ENCODE data around the gene ADGRV1.
"Not testable (repeated sequence)": the region's sequence is repeated elsewhere in the genome, so short reads cannot be mapped to it uniquely, and the experiment has no call there.

The ADGRV1 gene

DNA sequence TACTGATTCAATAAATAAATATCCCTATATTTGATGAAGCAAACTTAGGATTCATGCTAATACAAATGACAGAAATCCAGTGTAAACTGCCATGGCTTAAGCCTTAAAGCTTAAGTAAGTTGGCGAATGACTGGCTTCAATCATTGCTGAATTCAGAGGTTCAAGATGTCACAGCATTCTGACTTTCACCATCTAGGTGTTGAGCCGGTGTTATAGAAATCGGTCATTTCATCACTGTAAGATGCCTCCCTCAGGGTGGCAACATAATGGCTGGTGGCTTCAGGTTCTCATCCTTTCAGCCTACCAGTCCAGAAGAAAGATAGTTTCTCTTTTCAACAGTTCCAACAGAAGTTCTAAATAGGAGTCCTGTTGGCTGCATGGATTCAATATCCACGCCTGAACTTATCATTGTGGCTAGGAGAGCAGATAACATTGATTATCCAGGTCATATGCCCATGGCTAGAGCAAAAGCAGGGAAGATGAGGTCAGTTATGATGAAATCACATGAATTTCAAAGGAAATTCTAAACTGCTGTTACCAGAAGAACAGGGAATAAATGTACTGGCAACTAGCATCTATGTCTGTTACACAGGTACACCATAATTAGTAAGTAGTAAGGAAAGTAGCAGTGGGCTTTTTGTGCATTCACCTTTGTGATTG lies 460.2 kb downstream of the ADGRV1 start:
- in situ Hi-C loops (cut with MboI; ENCODE audit: low sequenced_read_pairs) = no loop called here

- in situ Hi-C loops (cut with MboI; ENCODE audit: low sequenced_read_pairs) = no loop called here
Measured at GRCh38 chr5:91020065-91020800, 461.6 kb downstream of the ADGRV1 start.

DNA sequence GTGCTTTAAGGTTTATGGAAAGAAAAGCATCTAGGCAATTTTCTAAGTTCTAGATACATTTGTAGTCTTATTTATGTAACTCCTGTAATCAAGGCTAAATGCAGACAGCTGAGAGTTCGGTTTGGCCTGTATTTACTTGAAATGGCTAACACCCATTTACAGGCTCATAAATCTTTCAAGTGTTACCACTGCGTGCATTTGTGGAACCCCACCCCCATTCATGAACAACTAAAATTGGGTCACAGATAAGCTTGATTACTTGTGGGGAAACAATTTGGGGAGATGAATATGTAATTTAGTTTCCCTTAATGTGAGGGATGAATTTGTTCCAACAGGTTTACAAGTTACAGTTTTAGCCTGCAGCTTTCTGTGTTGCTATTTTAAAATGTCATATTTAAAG lies 463.9 kb downstream of the ADGRV1 start:
- in situ Hi-C loops (cut with MboI; ENCODE audit: low sequenced_read_pairs) = no loop called here

- in situ Hi-C loops (cut with MboI; ENCODE audit: low sequenced_read_pairs) = no loop called here
Measured at GRCh38 chr5:91024206-91024605, 465.6 kb downstream of the ADGRV1 start.

DNA sequence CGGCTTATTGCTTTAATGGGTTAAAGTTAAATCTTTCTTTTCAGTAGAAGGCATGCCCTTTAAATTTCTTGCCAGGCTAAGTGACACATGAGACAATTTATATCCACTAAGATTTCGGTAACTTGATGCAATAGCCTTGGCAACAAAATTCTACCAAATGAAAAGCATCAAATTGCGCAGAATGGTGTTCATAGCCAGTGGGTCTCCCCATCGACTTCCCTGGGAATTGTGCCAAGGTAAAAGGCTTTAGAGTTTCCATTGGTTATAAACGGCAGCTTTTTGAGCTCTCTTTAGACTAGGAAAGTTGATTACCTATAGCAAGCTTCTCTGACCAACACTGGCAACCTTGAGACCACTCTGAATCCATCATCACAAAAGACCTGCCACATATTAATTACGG lies 466.1 kb downstream of the ADGRV1 start:
- in situ Hi-C loops (cut with MboI; ENCODE audit: low sequenced_read_pairs) = no loop called here

GRCh38 chr5:91025449-91025848 lies 466.9 kb downstream of the ADGRV1 start:
- in situ Hi-C loops (cut with MboI; ENCODE audit: low sequenced_read_pairs) = no loop called here

DNA sequence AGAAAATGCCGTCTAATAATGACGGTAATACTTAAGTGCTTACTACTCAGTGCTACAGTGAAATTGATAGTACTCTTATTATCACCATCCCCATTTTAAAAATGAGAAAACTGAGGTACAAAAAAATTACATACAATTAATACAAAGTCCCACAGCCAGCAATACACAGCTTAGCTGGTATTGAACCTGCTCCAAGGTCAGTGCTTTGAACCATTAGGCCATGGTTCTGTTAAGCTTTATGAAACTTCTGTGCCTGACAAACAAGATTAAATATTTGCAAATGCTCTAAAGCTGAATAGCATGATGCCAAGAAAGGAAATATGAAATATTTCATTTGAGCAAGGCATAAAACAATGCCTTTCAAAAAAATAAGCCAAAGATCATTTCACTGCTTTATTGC lies 467.4 kb downstream of the ADGRV1 start:
- in situ Hi-C loops (cut with MboI; ENCODE audit: low sequenced_read_pairs) = no loop called here

- in situ Hi-C loops (cut with MboI; ENCODE audit: low sequenced_read_pairs) = no loop called here
Measured at GRCh38 chr5:91026466-91026865, 467.9 kb downstream of the ADGRV1 start.

GRCh38 chr5:91027405-91028139 lies 469.0 kb downstream of the ADGRV1 start:
- in situ Hi-C loops (cut with MboI; ENCODE audit: low sequenced_read_pairs) = no loop called here

GRCh38 chr5:91028499-91028956 lies 469.9 kb downstream of the ADGRV1 start:
- in situ Hi-C loops (cut with MboI; ENCODE audit: low sequenced_read_pairs) = no loop called here

- in situ Hi-C loops (cut with MboI; ENCODE audit: low sequenced_read_pairs) = no loop called here
Measured at GRCh38 chr5:91030521-91031401, 472.2 kb downstream of the ADGRV1 start.

GRCh38 chr5:91031402-91031752 lies 472.8 kb downstream of the ADGRV1 start:
- in situ Hi-C loops (cut with MboI; ENCODE audit: low sequenced_read_pairs) = no loop called here

DNA sequence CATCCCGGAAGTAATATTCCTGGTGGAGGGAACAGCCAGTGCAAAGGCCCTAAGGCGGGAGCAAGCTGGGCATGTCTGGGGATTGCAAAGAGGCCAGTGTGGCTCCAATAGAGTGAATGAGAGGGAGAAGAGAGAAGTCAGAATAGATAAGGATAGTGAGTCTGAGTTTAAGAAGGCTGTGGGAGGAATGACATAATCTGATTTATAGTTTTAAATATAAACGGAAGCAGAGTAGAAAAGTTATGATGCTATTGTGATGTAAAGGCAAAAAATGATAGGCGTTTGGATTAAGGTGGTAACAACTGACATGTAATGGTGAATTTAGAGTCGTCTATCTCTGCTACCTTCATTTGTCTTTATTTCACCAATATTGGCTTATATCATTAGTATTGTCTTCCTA lies 473.5 kb downstream of the ADGRV1 start:
- in situ Hi-C loops (cut with MboI; ENCODE audit: low sequenced_read_pairs) = no loop called here

DNA sequence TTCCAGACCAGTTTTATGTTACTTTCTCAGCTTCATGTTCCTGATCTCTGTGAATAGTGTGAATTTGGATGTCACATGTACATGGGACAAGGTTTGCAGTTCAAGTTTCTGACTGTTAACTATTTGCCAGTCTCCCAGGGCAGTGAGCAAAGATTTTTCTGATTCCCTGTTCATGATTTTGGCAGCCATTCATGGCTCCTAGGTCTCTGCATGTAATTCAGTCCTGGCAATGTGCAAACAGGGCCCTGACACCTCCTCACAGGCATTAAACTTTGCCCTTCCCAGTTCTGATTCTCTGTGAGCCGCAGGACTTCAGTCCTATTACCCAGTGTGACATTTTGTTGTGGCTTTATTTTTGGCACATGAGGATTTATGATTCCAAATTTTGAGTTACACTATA lies 474.8 kb downstream of the ADGRV1 start:
- in situ Hi-C loops (cut with MboI; ENCODE audit: low sequenced_read_pairs) = no loop called here

GRCh38 chr5:91038180-91038808 lies 479.7 kb downstream of the ADGRV1 start:
- in situ Hi-C loops (cut with MboI; ENCODE audit: low sequenced_read_pairs) = no loop called here

DNA sequence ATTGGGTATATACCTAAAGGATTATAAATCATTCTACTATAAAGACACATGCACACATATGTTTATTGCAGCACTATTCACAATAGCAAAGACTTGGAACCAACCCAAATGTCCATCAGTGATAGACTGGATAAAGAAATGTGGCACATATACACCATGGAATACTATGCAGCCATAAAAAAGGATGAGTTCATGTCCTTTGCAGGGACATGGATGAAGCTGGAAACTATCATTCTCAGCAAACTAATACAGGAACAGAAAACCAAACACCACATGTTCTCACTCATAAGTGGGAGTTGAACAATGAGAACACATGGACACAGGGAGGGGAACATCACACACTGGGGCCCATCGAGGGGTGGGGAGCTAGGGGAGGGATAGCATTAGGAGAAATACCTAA lies 482.5 kb downstream of the ADGRV1 start:
- in situ Hi-C loops (cut with MboI; ENCODE audit: low sequenced_read_pairs) = not testable (repeated sequence)

DNA sequence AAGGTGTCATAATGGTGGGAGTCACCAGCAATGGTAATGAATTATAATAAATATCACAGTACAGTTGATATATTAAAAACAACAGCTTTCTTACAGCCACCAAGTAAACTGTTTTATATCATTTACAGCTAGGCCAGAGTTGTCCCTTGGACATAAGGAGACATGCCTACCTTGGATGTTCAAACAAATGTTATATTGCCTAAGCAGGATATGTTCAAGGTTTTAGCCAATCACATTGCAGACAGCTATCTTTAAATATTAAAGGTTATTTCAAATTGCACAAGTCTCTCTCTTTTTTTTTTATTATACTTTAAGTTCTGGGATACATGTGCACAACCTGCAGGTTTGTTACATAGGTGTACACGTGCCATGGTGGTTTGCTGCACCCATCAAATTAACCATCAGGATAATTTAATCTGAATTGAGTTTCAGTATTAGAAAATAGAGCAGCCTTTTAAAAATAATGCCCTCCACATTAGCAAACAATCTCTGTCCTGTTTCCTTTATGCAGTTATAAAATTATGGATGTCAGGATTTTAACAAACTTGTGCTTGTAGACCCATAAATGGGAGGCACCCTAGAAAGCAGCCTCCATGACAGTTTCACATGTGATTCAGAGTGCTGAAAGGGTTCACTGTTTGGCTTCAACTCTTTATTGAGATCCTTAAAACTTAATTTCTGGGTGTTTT lies 483.8 kb downstream of the ADGRV1 start:
- in situ Hi-C loops (cut with MboI; ENCODE audit: low sequenced_read_pairs) = no loop called here

- in situ Hi-C loops (cut with MboI; ENCODE audit: low sequenced_read_pairs) = no loop called here
Measured at GRCh38 chr5:91042936-91043255, 484.3 kb downstream of the ADGRV1 start.

- in situ Hi-C loops (cut with MboI; ENCODE audit: low sequenced_read_pairs) = no loop called here
Measured at GRCh38 chr5:91048073-91048472, 489.5 kb downstream of the ADGRV1 start.

- in situ Hi-C loops (cut with MboI; ENCODE audit: low sequenced_read_pairs) = no loop called here
Measured at GRCh38 chr5:91049112-91049511, 490.5 kb downstream of the ADGRV1 start.

All from hTERT RPE-1 (cell line).